ENCODE measurements around the gene RAB7A. TPM values are rescaled to one million over a fixed set of nuclear protein-coding genes. Genes with fewer than 3 reads are reported as not detected.

RAB7A gene
- total and polyA plus RNA-seq, 2 of the 13 experiments (the other 11 are each of a cell fraction or from before 2014, with no cell fraction given) = 26.5 to 182 TPM

DNA sequence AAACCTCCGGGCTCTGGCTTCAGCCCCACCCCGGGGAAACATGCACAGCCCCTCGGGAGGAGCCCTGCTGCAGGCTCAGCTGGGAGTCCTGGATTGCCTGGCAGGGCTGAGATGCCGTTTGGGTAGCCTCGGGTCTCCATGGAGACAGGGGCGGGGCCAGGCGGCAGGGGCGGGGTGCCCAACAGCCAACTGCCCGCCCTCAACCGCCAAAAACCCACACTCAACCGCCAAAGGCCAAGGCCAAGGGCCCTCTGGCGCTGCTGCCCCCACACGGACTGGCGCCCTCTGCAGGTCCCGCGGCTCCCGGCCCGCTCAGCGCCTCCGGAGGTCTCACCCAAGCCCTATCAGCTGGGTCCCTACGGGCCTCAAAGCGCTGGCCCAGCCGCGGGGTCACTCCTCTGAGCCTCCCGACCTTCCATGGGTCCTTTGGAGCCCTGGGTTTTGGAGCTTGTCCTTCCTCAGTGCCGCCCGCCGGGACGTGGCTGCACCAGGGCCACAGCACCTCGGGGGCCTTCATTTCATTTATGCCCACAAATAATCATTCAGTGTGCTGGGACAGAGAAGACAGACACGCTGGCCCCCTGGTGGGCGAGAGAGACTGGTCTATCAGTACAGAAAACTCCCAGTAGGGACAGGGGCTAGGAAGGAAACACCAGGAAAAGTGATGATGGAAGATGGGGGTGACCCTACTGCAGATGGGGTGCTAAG is 119.9 kb downstream of the RAB7A start (continued):
- TF ChIP-seq, protein P1, sequence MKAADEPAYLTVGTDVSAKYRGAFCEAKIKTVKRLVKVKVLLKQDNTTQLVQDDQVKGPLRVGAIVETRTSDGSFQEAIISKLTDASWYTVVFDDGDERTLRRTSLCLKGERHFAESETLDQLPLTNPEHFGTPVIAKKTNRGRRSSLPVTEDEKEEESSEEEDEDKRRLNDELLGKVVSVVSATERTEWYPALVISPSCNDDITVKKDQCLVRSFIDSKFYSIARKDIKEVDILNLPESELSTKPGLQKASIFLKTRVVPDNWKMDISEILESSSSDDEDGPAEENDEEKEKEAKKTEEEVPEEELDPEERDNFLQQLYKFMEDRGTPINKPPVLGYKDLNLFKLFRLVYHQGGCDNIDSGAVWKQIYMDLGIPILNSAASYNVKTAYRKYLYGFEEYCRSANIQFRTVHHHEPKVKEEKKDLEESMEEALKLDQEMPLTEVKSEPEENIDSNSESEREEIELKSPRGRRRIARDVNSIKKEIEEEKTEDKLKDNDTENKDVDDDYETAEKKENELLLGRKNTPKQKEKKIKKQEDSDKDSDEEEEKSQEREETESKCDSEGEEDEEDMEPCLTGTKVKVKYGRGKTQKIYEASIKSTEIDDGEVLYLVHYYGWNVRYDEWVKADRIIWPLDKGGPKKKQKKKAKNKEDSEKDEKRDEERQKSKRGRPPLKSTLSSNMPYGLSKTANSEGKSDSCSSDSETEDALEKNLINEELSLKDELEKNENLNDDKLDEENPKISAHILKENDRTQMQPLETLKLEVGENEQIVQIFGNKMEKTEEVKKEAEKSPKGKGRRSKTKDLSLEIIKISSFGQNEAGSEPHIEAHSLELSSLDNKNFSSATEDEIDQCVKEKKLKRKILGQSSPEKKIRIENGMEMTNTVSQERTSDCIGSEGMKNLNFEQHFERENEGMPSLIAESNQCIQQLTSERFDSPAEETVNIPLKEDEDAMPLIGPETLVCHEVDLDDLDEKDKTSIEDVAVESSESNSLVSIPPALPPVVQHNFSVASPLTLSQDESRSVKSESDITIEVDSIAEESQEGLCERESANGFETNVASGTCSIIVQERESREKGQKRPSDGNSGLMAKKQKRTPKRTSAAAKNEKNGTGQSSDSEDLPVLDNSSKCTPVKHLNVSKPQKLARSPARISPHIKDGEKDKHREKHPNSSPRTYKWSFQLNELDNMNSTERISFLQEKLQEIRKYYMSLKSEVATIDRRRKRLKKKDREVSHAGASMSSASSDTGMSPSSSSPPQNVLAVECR (CRISPR knock-in tag; IDR thresholded peaks at IDR 0.05; ENCODE audit: borderline replicate concordance) = peak; percentile 43; the same call in 1 of the 2 replicates
- no peak for TF ChIP-seq CC2D1A (CRISPR knock-in tag; IDR thresholded peaks at IDR 0.05)
- no peak for TF ChIP-seq FOXK2 (IDR thresholded peaks at IDR 0.05)
- TF ChIP-seq SALL1 (CRISPR knock-in tag; IDR thresholded peaks at IDR 0.05) = 0 out of 2 replicates have a peak, but pooled peaks have one; percentile 17
- no peak for TF ChIP-seq NFKBIZ (CRISPR knock-in tag; IDR thresholded peaks at IDR 0.05)
- TF ChIP-seq, protein P2, sequence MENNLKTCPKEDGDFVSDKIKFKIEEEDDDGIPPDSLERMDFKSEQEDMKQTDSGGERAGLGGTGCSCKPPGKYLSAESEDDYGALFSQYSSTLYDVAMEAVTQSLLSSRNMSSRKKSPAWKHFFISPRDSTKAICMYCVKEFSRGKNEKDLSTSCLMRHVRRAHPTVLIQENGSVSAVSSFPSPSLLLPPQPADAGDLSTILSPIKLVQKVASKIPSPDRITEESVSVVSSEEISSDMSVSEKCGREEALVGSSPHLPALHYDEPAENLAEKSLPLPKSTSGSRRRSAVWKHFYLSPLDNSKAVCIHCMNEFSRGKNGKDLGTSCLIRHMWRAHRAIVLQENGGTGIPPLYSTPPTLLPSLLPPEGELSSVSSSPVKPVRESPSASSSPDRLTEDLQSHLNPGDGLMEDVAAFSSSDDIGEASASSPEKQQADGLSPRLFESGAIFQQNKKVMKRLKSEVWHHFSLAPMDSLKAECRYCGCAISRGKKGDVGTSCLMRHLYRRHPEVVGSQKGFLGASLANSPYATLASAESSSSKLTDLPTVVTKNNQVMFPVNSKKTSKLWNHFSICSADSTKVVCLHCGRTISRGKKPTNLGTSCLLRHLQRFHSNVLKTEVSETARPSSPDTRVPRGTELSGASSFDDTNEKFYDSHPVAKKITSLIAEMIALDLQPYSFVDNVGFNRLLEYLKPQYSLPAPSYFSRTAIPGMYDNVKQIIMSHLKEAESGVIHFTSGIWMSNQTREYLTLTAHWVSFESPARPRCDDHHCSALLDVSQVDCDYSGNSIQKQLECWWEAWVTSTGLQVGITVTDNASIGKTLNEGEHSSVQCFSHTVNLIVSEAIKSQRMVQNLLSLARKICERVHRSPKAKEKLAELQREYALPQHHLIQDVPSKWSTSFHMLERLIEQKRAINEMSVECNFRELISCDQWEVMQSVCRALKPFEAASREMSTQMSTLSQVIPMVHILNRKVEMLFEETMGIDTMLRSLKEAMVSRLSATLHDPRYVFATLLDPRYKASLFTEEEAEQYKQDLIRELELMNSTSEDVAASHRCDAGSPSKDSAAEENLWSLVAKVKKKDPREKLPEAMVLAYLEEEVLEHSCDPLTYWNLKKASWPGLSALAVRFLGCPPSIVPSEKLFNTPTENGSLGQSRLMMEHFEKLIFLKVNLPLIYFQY (CRISPR knock-in tag; IDR thresholded peaks at IDR 0.05; ENCODE audit: borderline replicate concordance) = peak; percentile 78
- TF ChIP-seq MBNL3 (CRISPR knock-in tag; conservative IDR thresholded peaks at IDR 0.05) = no peak
- TF ChIP-seq ZNF30 (CRISPR knock-in tag; IDR thresholded peaks at IDR 0.05) = no peak
- TF ChIP-seq ZNF260 (CRISPR knock-in tag; IDR thresholded peaks at IDR 0.05; ENCODE audit: borderline replicate concordance, low read depth) = no peak
- TF ChIP-seq, protein P3, sequence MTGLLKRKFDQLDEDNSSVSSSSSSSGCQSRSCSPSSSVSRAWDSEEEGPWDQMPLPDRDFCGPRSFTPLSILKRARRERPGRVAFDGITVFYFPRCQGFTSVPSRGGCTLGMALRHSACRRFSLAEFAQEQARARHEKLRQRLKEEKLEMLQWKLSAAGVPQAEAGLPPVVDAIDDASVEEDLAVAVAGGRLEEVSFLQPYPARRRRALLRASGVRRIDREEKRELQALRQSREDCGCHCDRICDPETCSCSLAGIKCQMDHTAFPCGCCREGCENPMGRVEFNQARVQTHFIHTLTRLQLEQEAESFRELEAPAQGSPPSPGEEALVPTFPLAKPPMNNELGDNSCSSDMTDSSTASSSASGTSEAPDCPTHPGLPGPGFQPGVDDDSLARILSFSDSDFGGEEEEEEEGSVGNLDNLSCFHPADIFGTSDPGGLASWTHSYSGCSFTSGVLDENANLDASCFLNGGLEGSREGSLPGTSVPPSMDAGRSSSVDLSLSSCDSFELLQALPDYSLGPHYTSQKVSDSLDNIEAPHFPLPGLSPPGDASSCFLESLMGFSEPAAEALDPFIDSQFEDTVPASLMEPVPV (CRISPR knock-in tag; IDR thresholded peaks at IDR 0.05) = no peak
- no peak for TF ChIP-seq TAF1 (CRISPR knock-in tag; IDR thresholded peaks at IDR 0.05)
- no peak for TF ChIP-seq TEAD2 (CRISPR knock-in tag; IDR thresholded peaks at IDR 0.05)
- TF ChIP-seq ZFX (CRISPR knock-in tag; IDR thresholded peaks at IDR 0.05; ENCODE audit: low read depth) = peak; percentile 58
- TF ChIP-seq ELF4 (CRISPR knock-in tag; IDR thresholded peaks at IDR 0.05; ENCODE audit: borderline replicate concordance) = no peak
- peak; percentile 36; the same call in 1 of the 2 replicates for TF ChIP-seq SMC3 (IDR thresholded peaks at IDR 0.05; ENCODE audit: low read length)
- TF ChIP-seq, protein P4, sequence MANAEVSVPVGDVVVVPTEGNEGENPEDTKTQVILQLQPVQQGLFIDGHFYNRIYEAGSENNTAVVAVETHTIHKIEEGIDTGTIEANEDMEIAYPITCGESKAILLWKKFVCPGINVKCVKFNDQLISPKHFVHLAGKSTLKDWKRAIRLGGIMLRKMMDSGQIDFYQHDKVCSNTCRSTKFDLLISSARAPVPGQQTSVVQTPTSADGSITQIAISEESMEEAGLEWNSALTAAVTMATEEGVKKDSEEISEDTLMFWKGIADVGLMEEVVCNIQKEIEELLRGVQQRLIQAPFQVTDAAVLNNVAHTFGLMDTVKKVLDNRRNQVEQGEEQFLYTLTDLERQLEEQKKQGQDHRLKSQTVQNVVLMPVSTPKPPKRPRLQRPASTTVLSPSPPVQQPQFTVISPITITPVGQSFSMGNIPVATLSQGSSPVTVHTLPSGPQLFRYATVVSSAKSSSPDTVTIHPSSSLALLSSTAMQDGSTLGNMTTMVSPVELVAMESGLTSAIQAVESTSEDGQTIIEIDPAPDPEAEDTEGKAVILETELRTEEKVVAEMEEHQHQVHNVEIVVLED (CRISPR knock-in tag; IDR thresholded peaks at IDR 0.05; ENCODE audit: borderline replicate concordance) = no peak
- peak; percentile 53; the same call in 1 of the 2 replicates for TF ChIP-seq EED (CRISPR knock-in tag; IDR thresholded peaks at IDR 0.05)
- TF ChIP-seq ZNF530 (CRISPR knock-in tag; IDR thresholded peaks at IDR 0.05; ENCODE audit: low read depth) = no peak
